NB4 (cell line): ENCODE measurements around the gene NNMT.

Source experiments
- POLR2A ChIP-seq: IDR thresholded peaks from 2 replicates; pipeline ENCODE4 v1.6.1; 2011; ENCODE audit warnings: mild to moderate bottlenecking; ENCODE audit not compliant: insufficient read length; ENCODE audit errors: extremely low read depth
- TF ChIP-seq, protein P1 (sequence below): IDR thresholded peaks from one replicate; pipeline ENCODE4 v1.5.1; 2012; ENCODE audit warnings: low read depth, low read length
- TF ChIP-seq, protein P2 (sequence below): IDR thresholded peaks from 2 replicates; pipeline ENCODE4 v1.6.1; 2011; ENCODE audit warnings: low read depth, low read length

DNA sequence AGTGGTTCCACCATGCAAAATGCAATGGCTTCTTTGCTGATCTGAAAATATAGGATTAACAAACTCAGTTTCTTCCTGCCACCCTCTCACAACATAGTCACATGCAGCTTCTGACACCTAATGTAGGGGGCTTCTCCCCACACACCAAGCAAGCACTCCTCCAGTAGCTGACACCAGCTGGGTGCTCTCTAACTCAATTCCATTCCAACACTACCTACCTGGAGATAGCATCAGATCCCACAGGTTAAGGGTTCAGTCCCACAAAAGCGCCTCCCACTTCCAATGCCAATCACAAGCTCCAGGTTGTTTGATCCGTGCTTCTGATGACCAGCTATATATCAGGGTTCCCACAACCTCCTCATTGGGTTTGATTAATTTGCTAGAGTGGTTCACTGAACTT, 31.8 kb upstream of the NNMT start:
- TF ChIP-seq, protein P1, sequence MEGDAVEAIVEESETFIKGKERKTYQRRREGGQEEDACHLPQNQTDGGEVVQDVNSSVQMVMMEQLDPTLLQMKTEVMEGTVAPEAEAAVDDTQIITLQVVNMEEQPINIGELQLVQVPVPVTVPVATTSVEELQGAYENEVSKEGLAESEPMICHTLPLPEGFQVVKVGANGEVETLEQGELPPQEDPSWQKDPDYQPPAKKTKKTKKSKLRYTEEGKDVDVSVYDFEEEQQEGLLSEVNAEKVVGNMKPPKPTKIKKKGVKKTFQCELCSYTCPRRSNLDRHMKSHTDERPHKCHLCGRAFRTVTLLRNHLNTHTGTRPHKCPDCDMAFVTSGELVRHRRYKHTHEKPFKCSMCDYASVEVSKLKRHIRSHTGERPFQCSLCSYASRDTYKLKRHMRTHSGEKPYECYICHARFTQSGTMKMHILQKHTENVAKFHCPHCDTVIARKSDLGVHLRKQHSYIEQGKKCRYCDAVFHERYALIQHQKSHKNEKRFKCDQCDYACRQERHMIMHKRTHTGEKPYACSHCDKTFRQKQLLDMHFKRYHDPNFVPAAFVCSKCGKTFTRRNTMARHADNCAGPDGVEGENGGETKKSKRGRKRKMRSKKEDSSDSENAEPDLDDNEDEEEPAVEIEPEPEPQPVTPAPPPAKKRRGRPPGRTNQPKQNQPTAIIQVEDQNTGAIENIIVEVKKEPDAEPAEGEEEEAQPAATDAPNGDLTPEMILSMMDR = no peak
- no peak for TF ChIP-seq POLR2A
- TF ChIP-seq, protein P2, sequence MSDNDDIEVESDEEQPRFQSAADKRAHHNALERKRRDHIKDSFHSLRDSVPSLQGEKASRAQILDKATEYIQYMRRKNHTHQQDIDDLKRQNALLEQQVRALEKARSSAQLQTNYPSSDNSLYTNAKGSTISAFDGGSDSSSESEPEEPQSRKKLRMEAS = no peak
